Activated CD4-positive, alpha-beta memory T cell treated with anti-CD3 and anti-CD28 coated beads for 36 hours (primary cell): ENCODE measurements around the gene NWD2. TPM values are rescaled to one million over a fixed set of nuclear protein-coding genes. Genes with fewer than 3 reads are reported as not detected.

Experiments
- CTCF ChIA-PET: fragments of 350-600 bp; sonication (Branson Sonifier 250); formaldehyde crosslinking; loops from one replicate; lab custom pipeline; 2021; ENCODE audit warnings: antibody characterized with exemption, inconsistent platforms; lab: Charles Lee
- POLR2A ChIA-PET: fragments of 350-600 bp; sonication (Branson Sonifier 250); formaldehyde crosslinking; loops from one replicate; lab custom pipeline; 2021; ENCODE audit warnings: antibody characterized with exemption; lab: Charles Lee
- DNase-seq: peaks from one replicate; pipeline ENCODE4 v3.0.0-alpha.2; 2020
- H3K27ac Mint-ChIP-seq: one replicate; pipeline ENCODE4 v1.8.0; 2021; ENCODE audit warnings: mixed read lengths
- H3K27me3 Mint-ChIP-seq: one replicate; pipeline ENCODE4 v1.8.0; 2021; ENCODE audit warnings: mixed read lengths
- H3K36me3 Mint-ChIP-seq: one replicate; pipeline ENCODE4 v1.8.0; 2021; ENCODE audit warnings: mixed read lengths
- H3K4me1 Mint-ChIP-seq: one replicate; pipeline ENCODE4 v1.8.0; 2021; ENCODE audit warnings: low read depth, mixed read lengths
- H3K4me3 Mint-ChIP-seq: one replicate; pipeline ENCODE4 v1.8.0; 2021; ENCODE audit warnings: mild to moderate bottlenecking, mixed read lengths
- H3K9me3 Mint-ChIP-seq: one replicate; pipeline ENCODE4 v1.8.0; 2021; ENCODE audit warnings: mixed read lengths
- intact Hi-C: fragments of 100-400 bp; cut with micrococcal nuclease; formaldehyde crosslinking; loops from one replicate; pipeline ENCODE4 v1.15.1; 2023
- total RNA-seq, 2 experiments: library from RNA; stranded (reverse); gene quantifications; one replicate each; pipeline ENCODE4 v1.2.3, GENCODE V29; 2021

NWD2 gene
- total RNA-seq, 2 experiments from 2014 or later: not detected

GRCh38 chr4:37320513-37321235, 76.1 kb downstream of the NWD2 start:
- no peaks in the 10 kb centered on the region for H3K9me3 Mint-ChIP-seq
- no peak overlapping the region for H3K4me3 Mint-ChIP-seq
- H3K4me1 Mint-ChIP-seq: no peaks in the 10 kb centered on the region
- no peak for DNase-seq
- CTCF ChIA-PET: no interaction called here
- intact Hi-C loops: no loop called here
- no peaks in the 10 kb centered on the region for H3K36me3 Mint-ChIP-seq
- no peak overlapping the region for H3K27ac Mint-ChIP-seq
- POLR2A ChIA-PET: no interaction called here
- peaks cover 5% of the 10 kb centered on the region for H3K27me3 Mint-ChIP-seq

GRCh38 chr4:37322122-37322521, 77.6 kb downstream of the NWD2 start:
- ChIA-PET POLR2A (no interaction called here), CTCF (no interaction called here)
- intact Hi-C loops: no loop called here
- Mint-ChIP-seq H3K4me1 (no peaks in the 10 kb centered on the region), H3K27me3 (peaks cover 5% of the 10 kb centered on the region), H3K9me3 (no peaks in the 10 kb centered on the region), H3K36me3 (no peaks in the 10 kb centered on the region), H3K27ac (no peak overlapping the region), H3K4me3 (no peak overlapping the region)
- no peak for DNase-seq

GRCh38 chr4:37324546-37324945, 80.0 kb downstream of the NWD2 start:
- Mint-ChIP-seq H3K4me1 (no peaks in the 10 kb centered on the region), H3K9me3 (no peaks in the 10 kb centered on the region), H3K36me3 (no peaks in the 10 kb centered on the region), H3K27ac (no peak overlapping the region), H3K4me3 (no peak overlapping the region), H3K27me3 (peaks cover 5% of the 10 kb centered on the region)
- ChIA-PET POLR2A (no interaction called here), CTCF (no interaction called here)
- DNase-seq: no peak
- intact Hi-C loops: no loop called here

- H3K36me3 Mint-ChIP-seq: no peaks in the 10 kb centered on the region
Observed at GRCh38 chr4:37326852-37327251, 82.3 kb downstream of the NWD2 start.

GRCh38 chr4:37338972-37339371, 94.4 kb downstream of the NWD2 start:
- intact Hi-C loops: no loop called here
- no peak overlapping the region for H3K4me3 Mint-ChIP-seq
- H3K4me1 Mint-ChIP-seq: no peaks in the 10 kb centered on the region
- no peak for DNase-seq
- peaks cover 7% of the 10 kb centered on the region for H3K9me3 Mint-ChIP-seq
- H3K27me3 Mint-ChIP-seq: no peaks in the 10 kb centered on the region
- no peak overlapping the region for H3K27ac Mint-ChIP-seq
- no peaks in the 10 kb centered on the region for H3K36me3 Mint-ChIP-seq
- CTCF ChIA-PET: no interaction called here
- POLR2A ChIA-PET: no interaction called here

More at GRCh38 chr4:37326852-37327251, 82.3 kb downstream of the NWD2 start:
- POLR2A ChIA-PET: no interaction called here
- no peak for DNase-seq
- Mint-ChIP-seq H3K4me1 (no peaks in the 10 kb centered on the region), H3K4me3 (no peak overlapping the region), H3K9me3 (no peaks in the 10 kb centered on the region), H3K27ac (no peak overlapping the region), H3K27me3 (no peaks in the 10 kb centered on the region)
- intact Hi-C loops: no loop called here
- CTCF ChIA-PET: no interaction called here

GRCh38 chr4:37358748-37359147, 114.2 kb downstream of the NWD2 start:
- no peak overlapping the region for H3K4me3 Mint-ChIP-seq
- no peak overlapping the region for H3K27ac Mint-ChIP-seq
- POLR2A ChIA-PET: no interaction called here
- peaks cover 10% of the 10 kb centered on the region for H3K27me3 Mint-ChIP-seq
- no peaks in the 10 kb centered on the region for H3K36me3 Mint-ChIP-seq
- no peak for DNase-seq
- intact Hi-C loops: no loop called here
- CTCF ChIA-PET: no interaction called here
- no peaks in the 10 kb centered on the region for H3K4me1 Mint-ChIP-seq
- no peaks in the 10 kb centered on the region for H3K9me3 Mint-ChIP-seq

GRCh38 chr4:37359261-37359660, 114.7 kb downstream of the NWD2 start:
- H3K27ac Mint-ChIP-seq: no peak overlapping the region
- POLR2A ChIA-PET: interaction anchor here (0.6 kb wide), 1 partner anchor 32 kb away, joined by 3 read pairs; no protein-coding TSS in a partner anchor
- intact Hi-C loops: no loop called here
- H3K36me3 Mint-ChIP-seq: no peaks in the 10 kb centered on the region
- no peaks in the 10 kb centered on the region for H3K4me1 Mint-ChIP-seq
- no peak for DNase-seq
- CTCF ChIA-PET: no interaction called here
- no peaks in the 10 kb centered on the region for H3K9me3 Mint-ChIP-seq
- H3K4me3 Mint-ChIP-seq: no peak overlapping the region
- H3K27me3 Mint-ChIP-seq: peaks cover 10% of the 10 kb centered on the region

GRCh38 chr4:37365888-37366287, 121.3 kb downstream of the NWD2 start:
- no peak overlapping the region for H3K27ac Mint-ChIP-seq
- ChIA-PET POLR2A (no interaction called here), CTCF (interaction anchor here (1.0 kb wide), 1 partner anchor 17 kb away, joined by 3 read pairs; no protein-coding TSS in a partner anchor)
- no peak for DNase-seq
- H3K36me3 Mint-ChIP-seq: no peaks in the 10 kb centered on the region
- intact Hi-C loops: no loop called here
- no peak overlapping the region for H3K4me3 Mint-ChIP-seq
- H3K9me3 Mint-ChIP-seq: no peaks in the 10 kb centered on the region
- H3K27me3 Mint-ChIP-seq: peaks cover 8% of the 10 kb centered on the region
- no peaks in the 10 kb centered on the region for H3K4me1 Mint-ChIP-seq

GRCh38 chr4:37367901-37368300, 123.4 kb downstream of the NWD2 start:
- no peak for DNase-seq
- CTCF ChIA-PET: interaction anchor here (0.9 kb wide), 1 partner anchor 17 kb away, joined by 3 read pairs; no protein-coding TSS in a partner anchor
- no peaks in the 10 kb centered on the region for H3K9me3 Mint-ChIP-seq
- intact Hi-C loops: no loop called here
- H3K27me3 Mint-ChIP-seq: peaks cover 5% of the 10 kb centered on the region
- POLR2A ChIA-PET: no interaction called here
- H3K4me3 Mint-ChIP-seq: no peak overlapping the region
- no peaks in the 10 kb centered on the region for H3K36me3 Mint-ChIP-seq
- no peak overlapping the region for H3K27ac Mint-ChIP-seq
- no peaks in the 10 kb centered on the region for H3K4me1 Mint-ChIP-seq

- H3K27ac Mint-ChIP-seq: no peak overlapping the region
- CTCF ChIA-PET: no interaction called here
Observed at GRCh38 chr4:37370052-37370451, 125.5 kb downstream of the NWD2 start.

GRCh38 chr4:37381040-37381668, 136.6 kb downstream of the NWD2 start:
- Mint-ChIP-seq H3K27me3 (peaks cover 9% of the 10 kb centered on the region), H3K4me3 (no peak overlapping the region), H3K4me1 (no peaks in the 10 kb centered on the region), H3K36me3 (no peaks in the 10 kb centered on the region), H3K9me3 (no peaks in the 10 kb centered on the region), H3K27ac (no peak overlapping the region)
- intact Hi-C loops: no loop called here
- no peak for DNase-seq
- ChIA-PET POLR2A (no interaction called here), CTCF (no interaction called here)

More at GRCh38 chr4:37370052-37370451, 125.5 kb downstream of the NWD2 start:
- intact Hi-C loops: no loop called here
- H3K4me1 Mint-ChIP-seq: no peaks in the 10 kb centered on the region
- no peaks in the 10 kb centered on the region for H3K9me3 Mint-ChIP-seq
- no peak overlapping the region for H3K4me3 Mint-ChIP-seq
- no peaks in the 10 kb centered on the region for H3K36me3 Mint-ChIP-seq
- peaks cover 7% of the 10 kb centered on the region for H3K27me3 Mint-ChIP-seq
- DNase-seq: no peak
- POLR2A ChIA-PET: no interaction called here

GRCh38 chr4:37383579-37384229, 139.2 kb downstream of the NWD2 start:
- no peaks in the 10 kb centered on the region for H3K9me3 Mint-ChIP-seq
- intact Hi-C loops: no loop called here
- ChIA-PET POLR2A (no interaction called here), CTCF (interaction anchor here (0.5 to 1.5 kb wide), 4 partner anchors 9 to 1014 kb away, joined by 3 to 5 read pairs (median 4); no protein-coding TSS in a partner anchor)
- peaks cover 7% of the 10 kb centered on the region for H3K27me3 Mint-ChIP-seq
- H3K36me3 Mint-ChIP-seq: no peaks in the 10 kb centered on the region
- no peak for DNase-seq
- no peak overlapping the region for H3K27ac Mint-ChIP-seq
- H3K4me1 Mint-ChIP-seq: no peaks in the 10 kb centered on the region
- no peak overlapping the region for H3K4me3 Mint-ChIP-seq
